GM23338 (cell line): Measurements from ENCODE around the gene DLG2.
"Not testable (repeated sequence)": the region's sequence is repeated elsewhere in the genome, so short reads cannot be mapped to it uniquely, and the experiment has no call there.

ENCODE experiments used
- CREB1 ChIP-seq: fragments of 250-450 bp; sonication (Bioruptor Pico); IDR thresholded peaks from 2 replicates; pipeline ENCODE4 v1.5.0; 2020; ENCODE audit warnings: low read depth, mild to moderate bottlenecking, moderate library complexity
- CTCF ChIP-seq, 2 experiments: fragments of 200-600 bp in 1 of 2; sonication (generic) in 1 of 2; conservative IDR thresholded peaks; 2 replicates each; pipeline versions ENCODE4 v1.5.1 to v1.6.1; 2016 to 2017; ENCODE audit warnings: antibody characterized with exemption in 2 of 2, low read depth in 2 of 2, mild to moderate bottlenecking in 2 of 2, moderate library complexity in 1 of 2
- ETS1 ChIP-seq: IDR thresholded peaks from 2 replicates; pipeline ENCODE4 v1.6.1; 2016; ENCODE audit warnings: antibody characterized with exemption
- EZH2 ChIP-seq: fragments of 200-600 bp; sonication (generic); IDR thresholded peaks from one replicate; pipeline ENCODE4 v1.8.0; 2017; ENCODE audit warnings: antibody characterized with exemption, mild to moderate bottlenecking, low read depth; ENCODE audit not compliant: unreplicated experiment
- EZH2phosphoT487 ChIP-seq: fragments of 200-600 bp; sonication (generic); IDR thresholded peaks from one replicate; pipeline ENCODE4 v1.8.1; 2018; ENCODE audit warnings: antibody characterized with exemption; ENCODE audit not compliant: unreplicated experiment
- JUNB ChIP-seq: IDR thresholded peaks from one replicate; pipeline ENCODE4 v1.6.1; 2016; ENCODE audit warnings: antibody characterized with exemption; ENCODE audit not compliant: unreplicated experiment
- NANOG ChIP-seq: IDR thresholded peaks from 2 replicates; pipeline ENCODE4 v1.6.1; 2016; ENCODE audit warnings: antibody characterized with exemption, borderline replicate concordance
- POLR2AphosphoS5 ChIP-seq: IDR thresholded peaks from 2 replicates; pipeline ENCODE4 v1.6.1; 2016; ENCODE audit warnings: antibody characterized with exemption, low read depth
- REST ChIP-seq: IDR thresholded peaks from one replicate; pipeline ENCODE4 v1.6.1; 2018; ENCODE audit warnings: antibody characterized with exemption; ENCODE audit not compliant: unreplicated experiment
- STAT1 ChIP-seq: IDR thresholded peaks from one replicate; pipeline ENCODE4 v1.6.1; 2016; ENCODE audit warnings: antibody characterized with exemption; ENCODE audit not compliant: unreplicated experiment
- ZNF114 ChIP-seq: fragments of 250-450 bp; sonication (Bioruptor Pico); IDR thresholded peaks from 2 replicates; pipeline ENCODE4 v1.5.0; 2020; ENCODE audit warnings: mild to moderate bottlenecking, moderate library complexity
- ZNF331 ChIP-seq: fragments of 250-450 bp; sonication (Bioruptor Pico); IDR thresholded peaks from 2 replicates; pipeline ENCODE4 v1.5.0; 2020; ENCODE audit warnings: low read depth, mild to moderate bottlenecking, moderate library complexity

GRCh38 chr11:83422641-83423040, 2204.5 kb downstream of the DLG2 start:
- TF ChIP-seq EZH2; EZH2phosphoT487; JUNB; CTCF (conservative IDR thresholded peaks at IDR 0.05; ENCODE audit: low read depth in 2 of 2); CREB1 (CRISPR knock-in tag); POLR2AphosphoS5; REST; NANOG; STAT1; ZNF331 (CRISPR knock-in tag); ETS1; ZNF114 (CRISPR knock-in tag): not testable (repeated sequence)
